HG03159 (cell line): ENCODE measurements around the gene HS3ST2.

Experiments used
- ATAC-seq: cut with Tn5 transposase; IDR thresholded peaks from one replicate; pipeline ENCODE4 v1.9.1; 2021; ENCODE audit warnings: mild to moderate bottlenecking, moderate library complexity; ENCODE audit not compliant: unreplicated experiment

The HS3ST2 gene

DNA sequence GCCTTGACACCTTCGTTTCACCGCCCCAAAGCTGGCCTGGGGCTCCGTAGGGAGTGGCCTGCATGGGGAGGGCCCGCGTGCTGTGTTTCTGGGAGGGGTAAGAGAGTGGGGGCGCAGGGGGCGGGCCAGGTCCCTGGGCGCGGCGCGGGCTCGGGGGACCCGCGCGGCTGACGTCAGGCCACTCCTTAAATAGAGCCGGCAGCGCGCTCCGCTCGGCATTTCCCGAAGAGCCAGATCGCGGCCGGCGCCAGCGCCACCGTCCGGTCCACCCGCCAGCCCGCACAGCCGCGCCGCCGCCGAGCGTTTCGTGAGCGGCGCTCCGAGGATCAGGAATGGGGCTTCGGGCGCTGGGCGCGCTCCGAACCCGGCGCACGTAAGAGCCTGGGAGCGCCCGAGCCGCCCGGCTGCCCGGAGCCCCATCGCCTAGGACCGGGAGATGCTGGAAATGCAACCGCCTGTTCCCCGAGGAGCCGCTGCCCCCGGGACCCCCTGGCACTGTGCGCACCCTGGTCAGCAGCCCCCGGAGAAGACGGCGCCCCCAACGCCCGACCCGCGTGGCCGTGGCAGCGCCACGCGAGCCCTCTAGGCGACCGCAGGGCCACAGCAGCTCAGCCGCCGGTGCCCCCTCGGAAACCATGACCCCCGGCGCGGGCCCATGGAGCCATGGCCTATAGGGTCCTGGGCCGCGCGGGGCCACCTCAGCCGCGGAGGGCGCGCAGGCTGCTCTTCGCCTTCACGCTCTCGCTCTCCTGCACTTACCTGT lies at the start of gene HS3ST2:
HS3ST2 (plus strand) TSS at position 215 of the 763 bp plus-strand sequence; CDS start at position 664, 449 bp downstream.
- no peak for ATAC-seq

GRCh38 chr16:22764662-22765327 lies 49.2 kb upstream of the HS3ST2 start:
- no peak for ATAC-seq

DNA sequence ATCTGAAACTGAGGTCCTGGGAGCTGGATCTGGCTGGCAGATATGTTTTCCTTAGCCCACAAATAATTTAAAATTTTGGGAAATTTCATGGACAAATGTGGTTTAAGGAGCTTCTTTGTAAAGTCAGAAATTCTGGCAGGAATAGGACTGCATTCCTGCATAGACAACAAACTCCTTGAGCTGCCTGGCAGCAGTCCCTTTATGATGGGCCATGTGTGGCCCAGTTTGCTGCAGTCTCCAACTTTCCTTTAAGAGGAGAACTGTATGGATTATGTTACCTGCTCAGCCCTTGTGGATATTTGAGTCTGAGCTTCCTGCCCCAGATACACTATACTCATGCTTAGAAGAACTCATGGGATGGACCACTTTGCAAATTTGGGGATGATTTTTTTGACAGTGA lies 48.5 kb upstream of the HS3ST2 start:
- no peak for ATAC-seq

DNA sequence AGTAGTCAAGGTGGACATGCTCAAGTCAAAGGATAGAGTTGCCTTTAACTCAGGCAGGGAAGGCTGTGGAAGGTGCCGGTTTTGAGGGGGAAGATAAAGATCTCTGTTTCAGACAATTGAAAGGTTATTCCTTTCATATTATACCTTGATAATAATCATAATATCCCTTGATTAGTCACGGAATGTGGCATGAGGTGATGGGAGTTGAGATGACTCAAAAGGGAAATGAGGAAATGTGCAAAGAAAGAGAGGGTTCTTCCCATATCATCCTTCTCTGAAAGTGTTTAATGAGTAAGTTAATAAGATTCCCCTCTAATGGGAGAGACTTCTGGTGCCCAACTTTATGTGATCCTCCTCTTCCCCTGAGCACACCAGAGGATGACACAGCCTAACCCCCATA lies 43.1 kb upstream of the HS3ST2 start:
- no peak for ATAC-seq

DNA sequence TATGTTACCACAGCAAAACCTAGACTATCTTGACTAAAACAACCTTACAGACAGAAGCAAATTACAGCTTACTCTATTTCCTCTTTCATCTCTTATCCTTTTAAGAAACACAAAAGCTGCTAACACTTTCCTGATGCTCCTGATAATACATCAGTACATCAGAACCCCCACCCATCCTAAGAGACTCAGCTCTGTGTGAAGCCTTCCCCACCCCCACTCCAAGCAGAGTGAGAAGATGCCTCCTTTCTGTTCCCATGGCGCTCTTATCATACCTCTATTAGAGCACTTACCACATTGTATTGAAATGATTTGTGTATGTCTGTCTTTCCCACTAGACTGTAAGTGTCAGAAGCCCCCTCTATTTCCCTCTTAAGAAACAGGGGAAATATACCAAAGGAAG lies 42.4 kb upstream of the HS3ST2 start:
- no peak for ATAC-seq

DNA sequence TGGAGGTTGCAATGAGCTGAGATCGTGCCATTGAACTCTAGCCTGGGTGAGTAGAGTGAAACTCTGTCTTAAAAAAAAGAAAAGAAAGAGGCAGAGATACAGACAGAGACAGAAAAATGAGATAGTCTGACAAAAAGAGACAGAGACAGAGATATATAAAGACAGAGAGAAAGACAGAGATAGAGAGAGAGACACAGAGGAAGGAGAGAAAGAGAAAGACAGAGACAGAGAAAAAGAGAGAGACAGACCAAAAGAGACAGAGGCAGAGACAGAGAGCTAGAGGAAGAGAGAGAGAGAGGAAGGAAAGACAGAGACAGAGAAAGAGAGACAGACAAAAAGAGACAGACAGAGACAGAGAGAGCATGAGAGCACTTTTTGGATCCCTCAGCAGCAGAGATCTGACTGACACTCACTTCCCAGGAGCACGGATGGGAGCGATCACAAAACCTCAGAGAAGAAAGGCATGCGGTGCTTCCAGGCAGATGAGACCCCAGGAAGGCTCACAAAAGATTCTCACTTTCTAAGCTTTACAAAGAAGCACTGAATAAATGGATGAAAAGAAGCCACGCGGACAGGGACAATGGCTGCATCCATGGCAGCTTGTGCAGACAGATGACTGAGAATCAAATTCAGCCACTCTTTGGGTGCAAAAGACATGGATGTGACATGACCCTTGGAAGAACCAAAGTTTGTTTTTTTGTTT lies 38.6 kb upstream of the HS3ST2 start:
- ATAC-seq = no peak

- no peak for ATAC-seq
These were observed 32.5 kb upstream of the HS3ST2 start for GRCh38 chr16:22781480-22781879.

DNA sequence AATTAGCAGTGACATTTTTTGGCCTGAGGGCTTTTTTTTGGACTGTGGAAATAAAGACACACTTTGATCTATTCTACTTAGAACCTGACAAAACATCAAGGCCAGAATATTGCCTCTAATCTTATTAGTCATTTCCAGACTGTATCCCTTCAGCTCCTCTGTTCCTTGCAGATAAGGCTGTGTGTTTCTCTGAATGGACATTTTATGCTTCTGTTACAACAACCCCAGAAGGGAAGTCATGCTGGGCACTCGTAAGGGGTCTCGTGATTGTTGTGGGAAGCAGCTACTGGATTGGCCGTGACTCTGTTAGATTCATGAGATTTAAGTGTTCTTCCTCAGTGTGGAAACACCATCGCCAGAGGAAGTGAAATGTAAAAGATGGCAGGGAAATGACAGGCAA lies 31.6 kb upstream of the HS3ST2 start:
- no peak for ATAC-seq

- no peak for ATAC-seq
These were observed 29.2 kb upstream of the HS3ST2 start for GRCh38 chr16:22784690-22785214.

DNA sequence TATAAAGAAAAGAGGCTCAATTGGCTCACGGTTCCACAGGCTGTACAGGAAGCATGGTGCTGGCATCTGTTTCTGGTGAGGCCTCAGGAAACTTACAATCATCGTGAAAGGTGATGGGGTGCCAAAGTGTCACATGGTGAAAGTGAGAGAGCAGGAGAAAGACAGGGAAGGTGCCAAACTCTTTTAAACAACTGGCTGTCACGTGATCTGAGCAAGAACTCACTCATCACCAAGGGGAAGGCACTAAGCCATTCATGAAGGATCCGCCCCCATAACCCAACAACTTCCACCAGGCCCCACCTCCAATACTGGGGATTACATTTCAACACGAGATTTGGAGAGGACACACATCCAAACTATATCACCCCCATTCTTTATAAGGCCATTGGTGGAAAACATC lies 28.4 kb upstream of the HS3ST2 start:
- no peak for ATAC-seq

- ATAC-seq = no peak
These were observed 27.7 kb upstream of the HS3ST2 start for GRCh38 chr16:22786284-22786683.

GRCh38 chr16:22786691-22787090 lies 27.3 kb upstream of the HS3ST2 start:
- no peak for ATAC-seq

DNA sequence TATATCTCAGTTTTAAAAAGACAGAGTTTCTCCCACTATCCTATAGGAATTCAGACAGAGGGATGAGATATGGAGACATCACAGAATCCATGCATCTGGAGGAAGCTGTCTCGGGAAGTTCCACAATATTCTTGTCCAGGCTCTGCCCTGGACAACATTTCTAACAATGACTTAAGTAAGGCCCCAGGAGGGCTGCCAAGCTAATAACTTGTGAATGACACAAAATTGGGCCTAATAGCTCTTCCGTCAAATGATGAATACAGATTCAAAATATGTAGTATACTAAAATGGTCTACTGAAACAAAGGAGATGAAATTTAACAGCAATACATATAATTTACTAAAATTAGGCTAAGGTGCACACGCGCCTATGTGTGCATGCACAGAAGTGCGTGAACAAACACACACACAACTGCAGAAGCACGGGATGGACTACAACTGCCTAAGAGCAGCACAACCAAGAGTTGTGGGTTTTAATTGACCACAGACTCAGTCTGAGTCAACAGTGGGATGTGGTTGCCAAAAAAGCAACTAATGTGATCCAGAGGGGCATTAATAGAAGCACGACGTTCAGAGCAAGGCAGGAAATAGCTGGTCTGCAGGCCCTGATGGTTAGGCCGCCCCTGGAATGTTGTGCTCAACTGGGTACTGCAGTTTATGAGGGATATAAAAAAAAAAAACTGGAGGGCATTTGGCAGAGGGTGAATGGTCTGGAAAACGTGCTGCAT lies 26.3 kb upstream of the HS3ST2 start:
- ATAC-seq = no peak

DNA sequence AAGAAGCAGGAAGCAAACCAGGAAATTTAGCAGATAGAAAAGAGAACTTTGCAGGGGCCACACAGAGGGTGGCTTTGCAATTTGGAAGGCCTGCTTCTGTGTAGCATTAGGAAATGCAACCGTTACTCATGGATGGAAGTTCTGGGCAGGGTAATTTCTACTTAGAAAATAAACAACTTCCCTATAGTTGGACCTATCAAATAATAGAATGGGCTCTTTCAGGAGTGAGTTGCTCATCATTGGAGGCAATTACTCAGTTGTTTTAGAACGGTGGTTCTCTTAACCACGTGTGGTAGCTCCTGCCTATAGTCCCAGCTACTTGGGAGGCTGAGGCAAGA lies 25.8 kb upstream of the HS3ST2 start:
- ATAC-seq = no peak

- no peak for ATAC-seq
These were observed 24.5 kb upstream of the HS3ST2 start for GRCh38 chr16:22789281-22789945.

- ATAC-seq = no peak
These were observed 16.4 kb upstream of the HS3ST2 start for GRCh38 chr16:22797551-22797950.

- ATAC-seq = no peak
These were observed 14.8 kb upstream of the HS3ST2 start for GRCh38 chr16:22799113-22799512.

GRCh38 chr16:22804893-22805292 lies 9.1 kb upstream of the HS3ST2 start:
- ATAC-seq = no peak

GRCh38 chr16:22805326-22805725 lies 8.6 kb upstream of the HS3ST2 start:
- no peak for ATAC-seq

GRCh38 chr16:22806811-22807210 lies 7.2 kb upstream of the HS3ST2 start:
- no peak for ATAC-seq

DNA sequence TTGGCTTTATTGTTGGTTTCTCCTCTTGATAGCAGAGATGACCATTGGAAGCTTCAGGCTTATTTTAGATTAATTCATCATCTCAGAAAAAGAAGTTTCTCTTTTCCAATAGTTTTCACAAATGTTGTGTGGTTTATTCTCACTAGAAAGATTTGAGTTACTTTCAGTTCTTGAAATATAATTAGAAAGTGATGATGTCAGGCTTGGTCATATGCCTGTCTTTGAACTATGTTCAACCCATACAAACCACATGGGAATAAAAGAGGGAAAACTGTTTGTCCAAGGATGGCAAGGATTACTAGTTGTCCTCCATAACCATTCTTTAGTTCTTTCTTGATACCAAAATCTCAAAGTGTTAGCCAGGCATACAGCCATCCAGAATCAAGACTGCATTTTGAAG lies 3.7 kb upstream of the HS3ST2 start:
- ATAC-seq = no peak
